Esophagus muscularis mucosa (tissue), 4 donors: ENCODE measurements around the gene DDX27.

Experiments
- EP300 ChIP-seq: sonication (generic); formaldehyde crosslinking; IDR thresholded peaks from one replicate; pipeline ENCODE4 v1.6.1; 2017; ENCODE audit warnings: antibody characterized with exemption
- POLR2A ChIP-seq: fragments of 450-650 bp; IDR thresholded peaks from one replicate; pipeline ENCODE4 v1.6.1; 2017; ENCODE audit warnings: antibody characterized with exemption, moderate library complexity, mild to moderate bottlenecking, low read depth
- POLR2AphosphoS5 ChIP-seq, 2 donors: sonication (generic); formaldehyde crosslinking; IDR thresholded peaks; one replicate each; pipeline ENCODE4 v1.6.1; 2017; ENCODE audit warnings: antibody characterized with exemption in 2 of 2
- TF ChIP-seq, protein P1 (sequence below), 3 experiments: fragments of 200-600 bp in 2 of 3; fragments of 450-650 bp in 1 of 3; sonication (generic) in 2 of 3; IDR thresholded peaks; one replicate each; pipeline ENCODE4 v1.5.1; 2017 to 2019; ENCODE audit warnings: antibody characterized with exemption in 3 of 3, mild to moderate bottlenecking in 2 of 3, moderate library complexity in 1 of 3

DNA sequence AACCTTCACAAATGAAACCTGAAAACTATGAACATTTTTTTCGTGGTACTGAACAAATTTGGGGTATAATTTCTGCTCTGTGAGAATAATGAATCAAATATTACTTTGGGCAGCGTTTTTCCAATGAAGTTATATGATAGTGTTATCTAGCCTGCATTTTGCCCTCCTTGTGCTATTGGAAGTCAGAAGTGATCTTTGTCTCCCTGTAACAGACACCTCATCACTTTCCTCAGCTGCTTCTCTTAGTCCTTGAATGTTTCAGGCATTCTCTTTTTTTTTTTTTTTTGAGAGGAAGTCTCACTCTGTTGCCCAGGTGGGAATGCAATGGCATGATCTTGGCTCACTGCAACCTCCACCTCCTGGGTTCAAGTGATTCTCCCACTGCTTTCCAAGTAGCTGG is 10.2 kb downstream of the DDX27 start:
- TF ChIP-seq POLR2A: no peak
- TF ChIP-seq POLR2AphosphoS5 (IDR thresholded peaks at IDR 0.05): no peak
- TF ChIP-seq, protein P1, sequence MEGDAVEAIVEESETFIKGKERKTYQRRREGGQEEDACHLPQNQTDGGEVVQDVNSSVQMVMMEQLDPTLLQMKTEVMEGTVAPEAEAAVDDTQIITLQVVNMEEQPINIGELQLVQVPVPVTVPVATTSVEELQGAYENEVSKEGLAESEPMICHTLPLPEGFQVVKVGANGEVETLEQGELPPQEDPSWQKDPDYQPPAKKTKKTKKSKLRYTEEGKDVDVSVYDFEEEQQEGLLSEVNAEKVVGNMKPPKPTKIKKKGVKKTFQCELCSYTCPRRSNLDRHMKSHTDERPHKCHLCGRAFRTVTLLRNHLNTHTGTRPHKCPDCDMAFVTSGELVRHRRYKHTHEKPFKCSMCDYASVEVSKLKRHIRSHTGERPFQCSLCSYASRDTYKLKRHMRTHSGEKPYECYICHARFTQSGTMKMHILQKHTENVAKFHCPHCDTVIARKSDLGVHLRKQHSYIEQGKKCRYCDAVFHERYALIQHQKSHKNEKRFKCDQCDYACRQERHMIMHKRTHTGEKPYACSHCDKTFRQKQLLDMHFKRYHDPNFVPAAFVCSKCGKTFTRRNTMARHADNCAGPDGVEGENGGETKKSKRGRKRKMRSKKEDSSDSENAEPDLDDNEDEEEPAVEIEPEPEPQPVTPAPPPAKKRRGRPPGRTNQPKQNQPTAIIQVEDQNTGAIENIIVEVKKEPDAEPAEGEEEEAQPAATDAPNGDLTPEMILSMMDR (IDR thresholded peaks at IDR 0.05): no peak
- no peak for TF ChIP-seq EP300
